OCI-LY3 (cell line): ENCODE measurements around the gene HSBP1.

Experiments
- EZH2phosphoT487 ChIP-seq: fragments of 200-600 bp; shearing (Covaris generic); IDR thresholded peaks from 2 replicates; pipeline ENCODE4 v1.6.1; 2018; ENCODE audit warnings: antibody characterized with exemption, mixed run types, low read depth
- TF ChIP-seq, protein P1 (sequence below): fragments of 200-600, 300-600 bp; sonication (generic); IDR thresholded peaks from 2 replicates; pipeline ENCODE4 v1.5.1; 2014; ENCODE audit warnings: antibody characterized with exemption, low read length, low read depth

DNA sequence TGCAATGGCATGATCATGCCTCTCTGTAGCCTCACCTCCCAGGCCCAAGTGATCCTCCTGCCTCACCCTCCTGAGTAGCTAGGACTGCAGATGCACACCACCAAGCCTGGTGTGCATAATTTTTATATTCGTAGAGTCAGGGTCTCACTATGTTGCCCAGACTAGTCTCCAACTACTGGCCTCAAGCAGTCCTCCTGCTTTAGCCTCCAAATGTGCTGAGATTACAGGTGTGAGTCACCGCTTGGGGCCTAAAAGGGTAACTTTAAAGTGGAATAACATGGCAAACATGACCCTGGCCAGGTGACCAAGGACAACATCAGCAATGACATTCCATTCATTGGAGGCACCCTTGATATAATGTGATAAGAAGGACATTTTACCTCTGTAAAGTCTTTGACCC lies 26.1 kb downstream of the HSBP1 start:
- TF ChIP-seq, protein P1, sequence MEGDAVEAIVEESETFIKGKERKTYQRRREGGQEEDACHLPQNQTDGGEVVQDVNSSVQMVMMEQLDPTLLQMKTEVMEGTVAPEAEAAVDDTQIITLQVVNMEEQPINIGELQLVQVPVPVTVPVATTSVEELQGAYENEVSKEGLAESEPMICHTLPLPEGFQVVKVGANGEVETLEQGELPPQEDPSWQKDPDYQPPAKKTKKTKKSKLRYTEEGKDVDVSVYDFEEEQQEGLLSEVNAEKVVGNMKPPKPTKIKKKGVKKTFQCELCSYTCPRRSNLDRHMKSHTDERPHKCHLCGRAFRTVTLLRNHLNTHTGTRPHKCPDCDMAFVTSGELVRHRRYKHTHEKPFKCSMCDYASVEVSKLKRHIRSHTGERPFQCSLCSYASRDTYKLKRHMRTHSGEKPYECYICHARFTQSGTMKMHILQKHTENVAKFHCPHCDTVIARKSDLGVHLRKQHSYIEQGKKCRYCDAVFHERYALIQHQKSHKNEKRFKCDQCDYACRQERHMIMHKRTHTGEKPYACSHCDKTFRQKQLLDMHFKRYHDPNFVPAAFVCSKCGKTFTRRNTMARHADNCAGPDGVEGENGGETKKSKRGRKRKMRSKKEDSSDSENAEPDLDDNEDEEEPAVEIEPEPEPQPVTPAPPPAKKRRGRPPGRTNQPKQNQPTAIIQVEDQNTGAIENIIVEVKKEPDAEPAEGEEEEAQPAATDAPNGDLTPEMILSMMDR = no peak
- TF ChIP-seq EZH2phosphoT487 = no peak
